HepG2 (cell line): ENCODE measurements around the gene ZNF562. TPM values are rescaled to one million over a fixed set of nuclear protein-coding genes. Genes with fewer than 3 reads are reported as not detected.

Experiments used
- ATAC-seq: fragments of 200-7000 bp; cut with Tn5 transposase; 3 replicates; pipeline ENCODE4 v1.9.1; 2020; ENCODE audit warnings: mild to moderate bottlenecking, moderate library complexity
- BruUV-seq: library from RNA; stranded (reverse); fragments of 400-500 nt; replicated peaks from 2 replicates; lab custom pipeline; 2021; lab: Mats Ljungman, UMichigan
- CTCF ChIA-PET: fragments of 300-600 bp; formaldehyde crosslinking; extraction: SDS; loops from one replicate; lab custom pipeline; 2021; ENCODE audit warnings: low total read pairs, inconsistent platforms, low intra/inter-chr PET ratio; lab: Yijun Ruan, JAX
- POLR2A ChIA-PET: fragments of 350-600 bp; sonication (Branson Sonifier 250); formaldehyde crosslinking; loops from one replicate; lab custom pipeline; 2020; ENCODE audit warnings: antibody characterized with exemption, inconsistent platforms; lab: Yijun Ruan, JAX
- DNase-seq: peaks from one replicate; pipeline ENCODE4 v3.0.0-alpha.2; 2015; ENCODE audit warnings: low spot score
- FAIRE-seq: peaks from 3 replicates; lab custom pipeline; 2011; peaks lifted over from hg19 to GRCh38; lab: Jason Lieb, UNC
- H2AFZ ChIP-seq: one replicate; pipeline ENCODE4 v1.6.1; 2011; ENCODE audit warnings: low read length, inconsistent platforms
- H3K27ac ChIP-seq: fragments of 300-600 bp; 3 replicates; pipeline ENCODE4 v1.8.0; 2011; ENCODE audit warnings: mixed run types, mild to moderate bottlenecking, mixed read lengths, low read length, inconsistent platforms; ENCODE audit not compliant: insufficient read depth; ENCODE audit errors: extremely low read length
- H3K27me3 ChIP-seq, 2 experiments: fragments of 200-600 bp in 1 of 2; 2 replicates in 1 of 2; 3 replicates in 1 of 2; pipeline versions ENCODE4 v1.6.0 to v1.8.0; 2011; ENCODE audit warnings: low read length in 2 of 2, mild to moderate bottlenecking in 2 of 2, moderate library complexity in 2 of 2, inconsistent platforms in 1 of 2; ENCODE audit not compliant: insufficient read depth in 2 of 2, control insufficient read depth in 1 of 2
- H3K36me3 ChIP-seq, 2 experiments: fragments of 200-600 bp in 1 of 2; replicated peaks in 1 of 2; 2 replicates in 1 of 2; 3 replicates in 1 of 2; pipeline versions ENCODE4 v1.5.1 to v1.8.0; 2011; ENCODE audit warnings: low read length in 2 of 2, inconsistent platforms in 1 of 2; ENCODE audit not compliant: insufficient read depth in 2 of 2, control insufficient read depth in 1 of 2
- H3K4me1 ChIP-seq: 2 replicates; pipeline ENCODE4 v1.5.1; 2012; ENCODE audit warnings: low read length, inconsistent platforms; ENCODE audit not compliant: insufficient read depth
- H3K4me2 ChIP-seq: 2 replicates; pipeline ENCODE4 v1.6.0; 2011; ENCODE audit warnings: low read depth, low read length, inconsistent platforms
- H3K4me3 ChIP-seq, 3 experiments: fragments of 200-600 bp in 1 of 3; sonication (generic), shearing (Covaris generic) in 1 of 3; replicated peaks in 1 of 3; 2 replicates each; pipeline ENCODE4 v1.5.1; 2011 to 2016; ENCODE audit warnings: low read length in 3 of 3, inconsistent platforms in 2 of 3, low read depth in 2 of 3, mild to moderate bottlenecking in 2 of 3, control low read depth in 1 of 3, mixed read lengths in 1 of 3; ENCODE audit not compliant: insufficient read depth in 1 of 3
- H3K79me2 ChIP-seq: one replicate; pipeline ENCODE4 v1.6.1; 2011; ENCODE audit warnings: low read length, inconsistent platforms; ENCODE audit not compliant: insufficient read depth
- H3K9ac ChIP-seq: 2 replicates; pipeline ENCODE4 v1.6.0; 2011; ENCODE audit warnings: mild to moderate bottlenecking, low read depth, low read length, inconsistent platforms; ENCODE audit not compliant: insufficient read depth
- H3K9me3 ChIP-seq: 2 replicates; pipeline ENCODE4 v1.5.1; 2012; ENCODE audit warnings: mild to moderate bottlenecking, low read length
- H4K20me1 ChIP-seq: 2 replicates; pipeline ENCODE4 v1.6.0; 2011; ENCODE audit warnings: inconsistent platforms, mild to moderate bottlenecking, low read length, moderate library complexity; ENCODE audit not compliant: insufficient read depth
- GLI4 ChIP-seq: sonication (generic); formaldehyde crosslinking; IDR thresholded peaks from 2 replicates; pipeline ENCODE4 v1.5.1; 2020; ENCODE audit warnings: missing genetic modification reagents, mild to moderate bottlenecking, moderate library complexity, borderline replicate concordance
- KDM3A ChIP-seq: IDR thresholded peaks from 2 replicates; pipeline ENCODE4 v1.6.1; 2018; ENCODE audit warnings: low read depth, missing compliant biosample characterization
- POGZ ChIP-seq: sonication (generic); formaldehyde crosslinking; IDR thresholded peaks from 2 replicates; pipeline ENCODE4 v1.4.0; 2020; ENCODE audit warnings: mild to moderate bottlenecking, missing genetic modification reagents
- SNRNP70 ChIP-seq: fragments of 200-400 bp; formaldehyde crosslinking; IDR thresholded peaks from 2 replicates; pipeline ENCODE4 v1.6.1; 2017; ENCODE audit warnings: mild to moderate bottlenecking, low read depth, low read length, moderate library complexity
- ZMAT3 ChIP-seq: sonication (generic); formaldehyde crosslinking; conservative IDR thresholded peaks from 2 replicates; pipeline ENCODE4 v1.7.0; 2021; ENCODE audit warnings: missing genetic modification reagents
- ZNF207 ChIP-seq: fragments of 450-650 bp; IDR thresholded peaks from 2 replicates; pipeline ENCODE4 v1.6.1; 2016; ENCODE audit warnings: antibody characterized with exemption, borderline replicate concordance
- ZNF496 ChIP-seq: sonication (generic); formaldehyde crosslinking; IDR thresholded peaks from 2 replicates; pipeline ENCODE4 v1.8.1; 2023; ENCODE audit warnings: mild to moderate bottlenecking, moderate library complexity, missing genetic modification reagents; ENCODE audit not compliant: insufficient replicate concordance
- ZNF570 ChIP-seq: sonication (generic); formaldehyde crosslinking; IDR thresholded peaks from 2 replicates; pipeline ENCODE4 v1.4.0; 2020; ENCODE audit warnings: mild to moderate bottlenecking, missing genetic modification reagents, borderline replicate concordance
- ZSCAN21 ChIP-seq: sonication (generic); formaldehyde crosslinking; IDR thresholded peaks from 2 replicates; pipeline ENCODE4 v1.8.0; 2022; ENCODE audit warnings: mild to moderate bottlenecking, missing genetic modification reagents, moderate library complexity, borderline replicate concordance
- WGBS: methylation state at CpG from one replicate; pipeline ENCODE4 v1.1.6; 2017; ENCODE audit warnings: low lambda C conversion rate; 5-methylcytosine and 5-hydroxymethylcytosine counted together
- in situ Hi-C: cut with HindIII; loops from 2 replicates; pipeline ENCODE4 v1.10.0; 2017; ENCODE audit warnings: low pct_unique_long_range_greater_than_20kb; ENCODE audit not compliant: extremely low pct_ligation_motif_present
- intact Hi-C: fragments of 100-400 bp; cut with micrococcal nuclease; formaldehyde crosslinking; loops from one replicate; pipeline ENCODE4 v1.10.0; 2022; ENCODE audit not compliant: unreplicated experiment
- polyA plus RNA-seq, 8 experiments: library from polyadenylated mRNA; depleted of rRNA in 3 of 8; stranded (reverse) in 7 of 8; unstranded in 1 of 8; fragments of >200 nt; fragmentation: Illumina TruSeq in 4 of 8; extraction: Trizol in 4 of 8; gene quantifications; 2 replicates each; pipeline versions ENCODE4 v1.2.1 to v1.2.3, GENCODE V29; 2011 to 2016; ENCODE audit warnings: low read depth in 4 of 8, missing spikeins in 1 of 8, mixed read lengths in 1 of 8; ENCODE audit not compliant: insufficient read depth in 1 of 8
- total RNA-seq, 5 experiments: library from RNA; depleted of rRNA; stranded (reverse); fragments of >200 nt; fragmentation: Illumina TruSeq; extraction: Trizol; gene quantifications; 2 replicates each; pipeline ENCODE4 v1.2.3, GENCODE V29; 2016; ENCODE audit warnings: low read depth in 1 of 5
- TF ChIP-seq, protein P1 (sequence below): sonication (generic); formaldehyde crosslinking; IDR thresholded peaks from 2 replicates; pipeline ENCODE4 v1.8.1; 2023; ENCODE audit warnings: mild to moderate bottlenecking, missing genetic modification reagents, borderline replicate concordance
- TF ChIP-seq, protein P2 (sequence below): sonication (generic); formaldehyde crosslinking; conservative IDR thresholded peaks from 2 replicates; pipeline ENCODE4 v1.4.0; 2020; ENCODE audit warnings: mild to moderate bottlenecking, missing genetic modification reagents, moderate library complexity
- TF ChIP-seq, protein P3 (sequence below): sonication (generic); formaldehyde crosslinking; IDR thresholded peaks from 2 replicates; pipeline ENCODE4 v1.5.0; 2020; ENCODE audit warnings: mild to moderate bottlenecking, missing genetic modification reagents, moderate library complexity
- TF ChIP-seq, protein P4 (sequence below): sonication (generic); formaldehyde crosslinking; IDR thresholded peaks from 2 replicates; pipeline ENCODE4 v1.8.0; 2022; ENCODE audit warnings: mild to moderate bottlenecking, missing genetic modification reagents, moderate library complexity
- TF ChIP-seq, protein P5 (sequence below): sonication (generic); formaldehyde crosslinking; IDR thresholded peaks from 2 replicates; pipeline ENCODE4 v1.4.0; 2020; ENCODE audit warnings: missing genetic modification reagents, mild to moderate bottlenecking, borderline replicate concordance

ZNF562 gene
- total and polyA plus RNA-seq, 2 of the 13 experiments (the other 11 are each of a cell fraction or from before 2014, with no cell fraction given) = 13.1 to 32.7 TPM

DNA sequence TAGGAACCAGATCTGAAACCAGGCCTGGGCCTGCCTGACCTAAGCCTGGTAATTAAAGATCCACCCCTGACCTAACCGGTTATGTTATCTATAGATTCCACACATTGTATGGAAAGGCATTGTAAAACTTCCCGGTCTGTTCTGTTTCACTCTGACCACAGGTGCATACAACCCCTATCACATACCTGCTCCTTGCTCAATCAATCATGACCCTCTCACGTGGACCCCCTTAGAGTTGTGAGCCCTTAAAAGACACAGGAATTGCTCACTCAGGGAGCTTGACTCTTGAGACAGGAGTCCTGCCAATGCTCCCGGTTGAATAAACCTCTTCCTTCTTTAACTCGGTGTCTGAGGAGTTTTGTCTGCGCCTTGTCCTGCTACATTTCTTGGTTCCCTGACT, 27.3 kb upstream of the ZNF562 start:
- H3K27ac ChIP-seq = no peak overlapping the region
- ChIA-PET POLR2A (no interaction called here), CTCF (no interaction called here)
- peak overlapping the region; percentile 42; the same call in 1 of the 2 replicates for H3K4me2 ChIP-seq
- no peak overlapping the region for H3K9ac ChIP-seq
- TF ChIP-seq POGZ (CRISPR knock-in tag) = no peak
- TF ChIP-seq SNRNP70 = no peak
- TF ChIP-seq, protein P1, sequence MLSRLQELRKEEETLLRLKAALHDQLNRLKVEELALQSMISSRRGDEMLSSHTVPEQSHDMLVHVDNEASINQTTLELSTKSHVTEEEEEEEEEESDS (CRISPR knock-in tag) = no peak
- no peak for TF ChIP-seq ZSCAN21 (CRISPR knock-in tag)
- TF ChIP-seq, protein P2, sequence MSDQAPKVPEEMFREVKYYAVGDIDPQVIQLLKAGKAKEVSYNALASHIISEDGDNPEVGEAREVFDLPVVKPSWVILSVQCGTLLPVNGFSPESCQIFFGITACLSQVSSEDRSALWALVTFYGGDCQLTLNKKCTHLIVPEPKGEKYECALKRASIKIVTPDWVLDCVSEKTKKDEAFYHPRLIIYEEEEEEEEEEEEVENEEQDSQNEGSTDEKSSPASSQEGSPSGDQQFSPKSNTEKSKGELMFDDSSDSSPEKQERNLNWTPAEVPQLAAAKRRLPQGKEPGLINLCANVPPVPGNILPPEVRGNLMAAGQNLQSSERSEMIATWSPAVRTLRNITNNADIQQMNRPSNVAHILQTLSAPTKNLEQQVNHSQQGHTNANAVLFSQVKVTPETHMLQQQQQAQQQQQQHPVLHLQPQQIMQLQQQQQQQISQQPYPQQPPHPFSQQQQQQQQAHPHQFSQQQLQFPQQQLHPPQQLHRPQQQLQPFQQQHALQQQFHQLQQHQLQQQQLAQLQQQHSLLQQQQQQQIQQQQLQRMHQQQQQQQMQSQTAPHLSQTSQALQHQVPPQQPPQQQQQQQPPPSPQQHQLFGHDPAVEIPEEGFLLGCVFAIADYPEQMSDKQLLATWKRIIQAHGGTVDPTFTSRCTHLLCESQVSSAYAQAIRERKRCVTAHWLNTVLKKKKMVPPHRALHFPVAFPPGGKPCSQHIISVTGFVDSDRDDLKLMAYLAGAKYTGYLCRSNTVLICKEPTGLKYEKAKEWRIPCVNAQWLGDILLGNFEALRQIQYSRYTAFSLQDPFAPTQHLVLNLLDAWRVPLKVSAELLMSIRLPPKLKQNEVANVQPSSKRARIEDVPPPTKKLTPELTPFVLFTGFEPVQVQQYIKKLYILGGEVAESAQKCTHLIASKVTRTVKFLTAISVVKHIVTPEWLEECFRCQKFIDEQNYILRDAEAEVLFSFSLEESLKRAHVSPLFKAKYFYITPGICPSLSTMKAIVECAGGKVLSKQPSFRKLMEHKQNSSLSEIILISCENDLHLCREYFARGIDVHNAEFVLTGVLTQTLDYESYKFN (CRISPR knock-in tag) = no peak
- no peak for TF ChIP-seq KDM3A (CRISPR knock-in tag)
- TF ChIP-seq ZNF570 = no peak
- no peak for TF ChIP-seq ZNF207
- TF ChIP-seq, protein P3, sequence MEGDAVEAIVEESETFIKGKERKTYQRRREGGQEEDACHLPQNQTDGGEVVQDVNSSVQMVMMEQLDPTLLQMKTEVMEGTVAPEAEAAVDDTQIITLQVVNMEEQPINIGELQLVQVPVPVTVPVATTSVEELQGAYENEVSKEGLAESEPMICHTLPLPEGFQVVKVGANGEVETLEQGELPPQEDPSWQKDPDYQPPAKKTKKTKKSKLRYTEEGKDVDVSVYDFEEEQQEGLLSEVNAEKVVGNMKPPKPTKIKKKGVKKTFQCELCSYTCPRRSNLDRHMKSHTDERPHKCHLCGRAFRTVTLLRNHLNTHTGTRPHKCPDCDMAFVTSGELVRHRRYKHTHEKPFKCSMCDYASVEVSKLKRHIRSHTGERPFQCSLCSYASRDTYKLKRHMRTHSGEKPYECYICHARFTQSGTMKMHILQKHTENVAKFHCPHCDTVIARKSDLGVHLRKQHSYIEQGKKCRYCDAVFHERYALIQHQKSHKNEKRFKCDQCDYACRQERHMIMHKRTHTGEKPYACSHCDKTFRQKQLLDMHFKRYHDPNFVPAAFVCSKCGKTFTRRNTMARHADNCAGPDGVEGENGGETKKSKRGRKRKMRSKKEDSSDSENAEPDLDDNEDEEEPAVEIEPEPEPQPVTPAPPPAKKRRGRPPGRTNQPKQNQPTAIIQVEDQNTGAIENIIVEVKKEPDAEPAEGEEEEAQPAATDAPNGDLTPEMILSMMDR (CRISPR knock-in tag) = no peak
- TF ChIP-seq, protein P4, sequence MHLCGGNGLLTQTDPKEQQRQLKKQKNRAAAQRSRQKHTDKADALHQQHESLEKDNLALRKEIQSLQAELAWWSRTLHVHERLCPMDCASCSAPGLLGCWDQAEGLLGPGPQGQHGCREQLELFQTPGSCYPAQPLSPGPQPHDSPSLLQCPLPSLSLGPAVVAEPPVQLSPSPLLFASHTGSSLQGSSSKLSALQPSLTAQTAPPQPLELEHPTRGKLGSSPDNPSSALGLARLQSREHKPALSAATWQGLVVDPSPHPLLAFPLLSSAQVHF (CRISPR knock-in tag) = no peak
- no peak for TF ChIP-seq GLI4 (CRISPR knock-in tag)
- TF ChIP-seq ZMAT3 (CRISPR knock-in tag) = no peak
- TF ChIP-seq, protein P5, sequence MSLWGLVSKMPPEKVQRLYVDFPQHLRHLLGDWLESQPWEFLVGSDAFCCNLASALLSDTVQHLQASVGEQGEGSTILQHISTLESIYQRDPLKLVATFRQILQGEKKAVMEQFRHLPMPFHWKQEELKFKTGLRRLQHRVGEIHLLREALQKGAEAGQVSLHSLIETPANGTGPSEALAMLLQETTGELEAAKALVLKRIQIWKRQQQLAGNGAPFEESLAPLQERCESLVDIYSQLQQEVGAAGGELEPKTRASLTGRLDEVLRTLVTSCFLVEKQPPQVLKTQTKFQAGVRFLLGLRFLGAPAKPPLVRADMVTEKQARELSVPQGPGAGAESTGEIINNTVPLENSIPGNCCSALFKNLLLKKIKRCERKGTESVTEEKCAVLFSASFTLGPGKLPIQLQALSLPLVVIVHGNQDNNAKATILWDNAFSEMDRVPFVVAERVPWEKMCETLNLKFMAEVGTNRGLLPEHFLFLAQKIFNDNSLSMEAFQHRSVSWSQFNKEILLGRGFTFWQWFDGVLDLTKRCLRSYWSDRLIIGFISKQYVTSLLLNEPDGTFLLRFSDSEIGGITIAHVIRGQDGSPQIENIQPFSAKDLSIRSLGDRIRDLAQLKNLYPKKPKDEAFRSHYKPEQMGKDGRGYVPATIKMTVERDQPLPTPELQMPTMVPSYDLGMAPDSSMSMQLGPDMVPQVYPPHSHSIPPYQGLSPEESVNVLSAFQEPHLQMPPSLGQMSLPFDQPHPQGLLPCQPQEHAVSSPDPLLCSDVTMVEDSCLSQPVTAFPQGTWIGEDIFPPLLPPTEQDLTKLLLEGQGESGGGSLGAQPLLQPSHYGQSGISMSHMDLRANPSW (CRISPR knock-in tag) = no peak
- no peak for TF ChIP-seq ZNF496 (CRISPR knock-in tag)
- FAIRE-seq (no peak), DNase-seq (no peak), ATAC-seq (no peak)
- no peaks in the 10 kb centered on the region for H4K20me1 ChIP-seq
- no peak overlapping the region for H2AFZ ChIP-seq
- in situ Hi-C loops (no loop called here), intact Hi-C loops (no loop called here)
- no peak overlapping the region for H3K4me3 ChIP-seq
- H3K36me3 ChIP-seq = no peaks in the 10 kb centered on the region
- no peaks in the 10 kb centered on the region; a peak in 1 of 5 replicates for H3K27me3 ChIP-seq
- no peaks in the 10 kb centered on the region for H3K9me3 ChIP-seq
- WGBS = 56% methylated on average over 6 of the region's 6 CpGs
- no peaks in the 10 kb centered on the region for H3K79me2 ChIP-seq
- 0 out of 2 replicates have a peak, but pooled peaks cover 7% of the 10 kb centered on the region for H3K4me1 ChIP-seq
- no TSS peak for BruUV-seq
